ENCODE measurements around the gene FBN2. TPM values are rescaled to one million over a fixed set of nuclear protein-coding genes. Genes with fewer than 3 reads are reported as not detected.

The FBN2 gene
- total RNA-seq, 1 donor from 2014 or later, result 186 TPM

GRCh38 chr5:128208436-128208835, 329.6 kb downstream of the FBN2 start:
- no peak overlapping the region for H3K4me3 Mint-ChIP-seq
- H3K9me3 Mint-ChIP-seq, result no peaks in the 10 kb centered on the region
- TF ChIP-seq CTCF (conservative IDR thresholded peaks at IDR 0.05), result no peak

More at GRCh38 chr5:128208436-128208835, 329.6 kb downstream of the FBN2 start:
- no peaks in the 10 kb centered on the region for H3K36me3 Mint-ChIP-seq
- no peak for DNase-seq (ENCODE audit: extremely low spot score, unreplicated experiment)
- peaks cover 13% of the 10 kb centered on the region for H3K4me1 Mint-ChIP-seq (ENCODE audit: unreplicated experiment)
- no peak overlapping the region for H3K27ac Mint-ChIP-seq
- no peaks in the 10 kb centered on the region for H3K27me3 Mint-ChIP-seq

Measured in type B pancreatic cell (in vitro differentiated cells).